GM19438 (cell line): ENCODE data around the gene PLAU.

ENCODE experiments used
- ATAC-seq: cut with Tn5 transposase; IDR thresholded peaks from one replicate; pipeline ENCODE4 v1.9.1; 2021; ENCODE audit warnings: low read depth; ENCODE audit not compliant: unreplicated experiment

PLAU gene

GRCh38 chr10:73910764-73911552, at the start of gene PLAU:
Gene PLAU (plus strand): TSS chr10:73911132. CDS start chr10:73911556, 424 bp downstream.
- ATAC-seq: no peak

GRCh38 chr10:73862011-73862410, 48.9 kb upstream of the PLAU start:
- ATAC-seq: no peak

- ATAC-seq: no peak
Observed at GRCh38 chr10:73863039-73863817, 47.7 kb upstream of the PLAU start.

GRCh38 chr10:73864229-73864628, 46.7 kb upstream of the PLAU start:
- no peak for ATAC-seq

- no peak for ATAC-seq
Observed at GRCh38 chr10:73865107-73865458, 45.8 kb upstream of the PLAU start.

- ATAC-seq: peak; percentile 83
Observed at GRCh38 chr10:73865459-73866442, 45.2 kb upstream of the PLAU start.

- ATAC-seq: no peak
Observed at GRCh38 chr10:73866621-73867020, 44.3 kb upstream of the PLAU start.

- ATAC-seq: no peak
Observed at GRCh38 chr10:73867126-73867807, 43.7 kb upstream of the PLAU start.

GRCh38 chr10:73867871-73868631, 42.9 kb upstream of the PLAU start:
- ATAC-seq: no peak

GRCh38 chr10:73868655-73869195, 42.2 kb upstream of the PLAU start:
- ATAC-seq: no peak

- ATAC-seq: no peak
Observed at GRCh38 chr10:73871295-73872189, 39.4 kb upstream of the PLAU start.

GRCh38 chr10:73872190-73872710, 38.7 kb upstream of the PLAU start:
- no peak for ATAC-seq

- no peak for ATAC-seq
Observed at GRCh38 chr10:73873142-73873837, 37.6 kb upstream of the PLAU start.

- ATAC-seq: no peak
Observed at GRCh38 chr10:73873838-73874215, 37.1 kb upstream of the PLAU start.

GRCh38 chr10:73874267-73875138, 36.4 kb upstream of the PLAU start, which contains the start of gene CAMK2G:
Gene CAMK2G (minus strand): TSS chr10:73874555. CDS start chr10:73874461, 94 bp downstream.
- ATAC-seq: peak; percentile 78

- ATAC-seq: peak; percentile 25
Observed at GRCh38 chr10:73875139-73875475, 35.8 kb upstream of the PLAU start.
